BJ (cell line): ENCODE results near the gene CD80. TPM values are rescaled to one million over a fixed set of nuclear protein-coding genes. Genes with fewer than 3 reads are reported as not detected.

ENCODE experiments used
- CTCF ChIA-PET: fragments of 350-600 bp; formaldehyde crosslinking; extraction: SDS; loops from one replicate; lab custom pipeline; 2021; ENCODE audit warnings: antibody characterized with exemption, inconsistent platforms; lab: Yijun Ruan, JAX
- POLR2A ChIA-PET: fragments of 300-600 bp; sonication (Branson Sonifier 250); formaldehyde crosslinking; extraction: SDS; loops from one replicate; lab custom pipeline; 2021; ENCODE audit warnings: antibody characterized with exemption; lab: Charles Lee
- DNase-seq: peaks from one replicate; pipeline ENCODE4 v3.0.0-alpha.2; 2011; ENCODE audit warnings: low read depth
- H3K27me3 ChIP-seq: 2 replicates; pipeline ENCODE4 v1.6.0; 2011; ENCODE audit warnings: low read length; ENCODE audit not compliant: control insufficient read depth, insufficient read depth
- H3K36me3 ChIP-seq: 2 replicates; pipeline ENCODE4 v1.5.1; 2011; ENCODE audit warnings: low read length; ENCODE audit not compliant: control insufficient read depth, insufficient read depth
- H3K4me3 ChIP-seq: 2 replicates; pipeline ENCODE4 v1.5.1; 2011; ENCODE audit warnings: low read depth, mild to moderate bottlenecking, control low read depth, low read length
- polyA plus RNA-seq: library from polyadenylated mRNA; depleted of rRNA; stranded (reverse); fragments of >200 nt; gene quantifications from 2 replicates; pipeline ENCODE4 v1.2.3, GENCODE V29; 2011; rRNA removed
- TF ChIP-seq, protein P1 (sequence below): IDR thresholded peaks from 2 replicates; pipeline ENCODE4 v1.5.1; 2011; ENCODE audit warnings: low read depth, mild to moderate bottlenecking, control low read depth, inconsistent platforms, low read length, moderate library complexity; ENCODE audit not compliant: insufficient read depth

Gene CD80
- polyA plus RNA-seq, 1 experiment, result not detected

DNA sequence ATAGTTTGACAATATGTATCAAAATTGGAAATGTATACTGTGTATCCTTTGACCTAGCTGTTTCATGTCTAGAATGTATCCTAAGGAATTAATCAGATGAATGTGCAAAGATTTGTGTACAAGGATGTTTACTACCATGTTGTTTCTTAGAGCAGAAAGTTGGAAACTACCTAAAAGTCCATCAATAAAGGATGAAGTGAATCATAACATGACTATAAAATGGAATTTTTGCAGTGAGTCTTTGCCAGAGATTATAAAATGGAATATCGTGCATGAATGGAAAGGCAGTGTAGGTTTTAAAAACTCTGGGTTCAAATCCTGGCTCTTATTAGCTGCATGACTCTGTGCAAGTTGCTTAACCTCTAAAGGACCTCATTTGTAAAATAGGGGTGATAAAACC lies 76.3 kb downstream of the CD80 start:
- no peak for DNase-seq
- POLR2A ChIA-PET, result no interaction called here
- CTCF ChIA-PET, result no interaction called here
- TF ChIP-seq, protein P1, sequence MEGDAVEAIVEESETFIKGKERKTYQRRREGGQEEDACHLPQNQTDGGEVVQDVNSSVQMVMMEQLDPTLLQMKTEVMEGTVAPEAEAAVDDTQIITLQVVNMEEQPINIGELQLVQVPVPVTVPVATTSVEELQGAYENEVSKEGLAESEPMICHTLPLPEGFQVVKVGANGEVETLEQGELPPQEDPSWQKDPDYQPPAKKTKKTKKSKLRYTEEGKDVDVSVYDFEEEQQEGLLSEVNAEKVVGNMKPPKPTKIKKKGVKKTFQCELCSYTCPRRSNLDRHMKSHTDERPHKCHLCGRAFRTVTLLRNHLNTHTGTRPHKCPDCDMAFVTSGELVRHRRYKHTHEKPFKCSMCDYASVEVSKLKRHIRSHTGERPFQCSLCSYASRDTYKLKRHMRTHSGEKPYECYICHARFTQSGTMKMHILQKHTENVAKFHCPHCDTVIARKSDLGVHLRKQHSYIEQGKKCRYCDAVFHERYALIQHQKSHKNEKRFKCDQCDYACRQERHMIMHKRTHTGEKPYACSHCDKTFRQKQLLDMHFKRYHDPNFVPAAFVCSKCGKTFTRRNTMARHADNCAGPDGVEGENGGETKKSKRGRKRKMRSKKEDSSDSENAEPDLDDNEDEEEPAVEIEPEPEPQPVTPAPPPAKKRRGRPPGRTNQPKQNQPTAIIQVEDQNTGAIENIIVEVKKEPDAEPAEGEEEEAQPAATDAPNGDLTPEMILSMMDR, result no peak
- no peaks in the 10 kb centered on the region for H3K27me3 ChIP-seq
- no peak overlapping the region for H3K4me3 ChIP-seq
- no peaks in the 10 kb centered on the region for H3K36me3 ChIP-seq

DNA sequence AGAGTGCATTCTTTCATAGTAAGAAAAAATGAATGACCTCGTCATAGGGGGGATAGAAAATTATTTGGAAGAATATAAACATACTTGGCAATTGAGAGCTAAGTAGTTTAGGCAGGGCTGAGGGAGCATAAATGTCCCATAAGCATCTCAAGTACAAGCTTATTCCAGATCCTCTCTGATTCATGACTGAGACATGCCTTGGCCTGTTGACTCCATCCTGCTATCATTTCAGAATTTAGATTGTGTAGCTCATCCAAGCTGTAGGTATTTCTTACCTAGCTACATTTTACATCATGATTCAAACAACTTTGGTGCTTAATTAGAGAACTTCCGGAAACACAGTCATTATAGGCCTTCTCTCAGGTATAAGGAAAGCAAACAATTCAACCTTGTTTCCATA lies 78.3 kb downstream of the CD80 start:
- H3K4me3 ChIP-seq, result no peak overlapping the region
- H3K36me3 ChIP-seq, result no peaks in the 10 kb centered on the region
- POLR2A ChIA-PET, result no interaction called here
- CTCF ChIA-PET, result interaction anchor here (0.9 to 1.8 kb wide), 2 partner anchors 11 to 13 kb away, joined by 3 to 4 read pairs; no protein-coding TSS in a partner anchor
- no peak for DNase-seq
- TF ChIP-seq, protein P1, result no peak
- H3K27me3 ChIP-seq, result no peaks in the 10 kb centered on the region

Other genes with a start within 250 kb of the CD80 start
- 34.4 and 35.1 TPM in 2 replicates for gene TMEM39A, start 96.0 kb downstream of the CD80 start, polyA plus RNA-seq
- gene POGLUT1, start 90.7 kb downstream of the CD80 start, polyA plus RNA-seq, result 9.3 and 17.1 TPM in 2 replicates
- gene TIMMDC1, start 61.1 kb downstream of the CD80 start, polyA plus RNA-seq, result 52.0 and 69.9 TPM in 2 replicates
- 1.6 and 2.1 TPM in 2 replicates for gene ADPRH, start 19.9 kb upstream of the CD80 start, polyA plus RNA-seq
- gene PLA1A, start 38.3 kb upstream of the CD80 start, polyA plus RNA-seq, result not detected in 2 replicates
- 1.9 and 2.3 TPM in 2 replicates for gene POPDC2, start 101.0 kb upstream of the CD80 start, polyA plus RNA-seq
- 42.0 and 48.1 TPM in 2 replicates for gene COX17, start 117.8 kb upstream of the CD80 start, polyA plus RNA-seq
- 0.16 TPM in 1 of 2 replicates, not detected in the other for gene CFAP91, start 143.4 kb upstream of the CD80 start, polyA plus RNA-seq
- gene NR1I2, start 222.5 kb upstream of the CD80 start, polyA plus RNA-seq, result not detected in 2 replicates